HPDE6-E6E7 (cell line): ENCODE results near the gene LCP1.

Experiments
- DNase-seq: peaks from one replicate; pipeline ENCODE4 v3.0.0; 2011; ENCODE audit warnings: missing footprints; ENCODE audit errors: extremely low spot score

Gene LCP1

DNA sequence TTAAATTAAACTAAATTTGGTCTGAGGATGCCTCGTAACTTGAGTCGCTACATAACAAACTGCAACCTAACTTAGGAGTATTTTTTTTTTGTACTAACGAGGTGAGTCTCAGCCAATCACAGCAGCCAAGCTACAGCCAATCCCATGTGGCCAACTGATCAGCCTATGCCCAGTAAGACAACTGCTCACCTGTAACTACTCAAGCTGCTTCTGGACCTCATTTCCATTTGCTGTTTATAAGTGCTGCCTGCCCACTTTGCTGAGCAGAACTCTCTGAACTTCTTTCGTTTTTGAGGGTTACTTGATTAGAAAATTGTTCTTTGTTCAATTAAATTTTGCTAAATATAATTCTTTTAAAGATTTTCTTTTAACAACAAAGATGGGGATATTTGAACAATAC, 81.0 kb downstream of the LCP1 start:
- no peak for DNase-seq

DNA sequence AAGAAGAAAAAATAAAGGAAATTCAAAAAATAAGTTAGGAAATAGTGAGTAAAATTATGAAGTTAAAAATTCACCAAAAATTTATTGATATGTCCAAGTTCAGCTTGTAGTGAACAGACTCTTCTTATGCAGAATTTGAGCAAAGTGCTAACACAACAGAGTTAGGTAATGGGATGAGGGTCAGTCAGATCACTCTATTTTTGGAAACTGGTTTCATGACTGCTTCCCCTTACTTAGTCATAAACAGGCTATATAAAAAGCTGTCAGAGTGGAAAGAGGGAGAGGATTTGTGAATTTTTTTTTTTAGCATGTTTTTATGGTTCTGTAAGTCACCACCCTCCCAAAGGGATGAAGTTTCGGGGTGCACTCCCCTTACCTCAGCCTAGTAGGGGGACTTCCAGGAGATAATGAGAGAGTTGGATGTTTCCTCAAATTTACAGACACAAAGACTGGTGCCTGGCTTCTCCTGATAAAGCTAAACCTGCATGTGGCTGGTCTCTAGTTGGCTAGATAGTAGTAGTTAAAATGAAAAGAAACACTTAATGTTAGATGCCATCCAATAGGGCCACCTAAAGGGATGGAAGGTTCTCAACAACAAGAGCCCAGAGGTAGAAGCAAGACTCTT, 81.7 kb downstream of the LCP1 start:
- DNase-seq: no peak

DNA sequence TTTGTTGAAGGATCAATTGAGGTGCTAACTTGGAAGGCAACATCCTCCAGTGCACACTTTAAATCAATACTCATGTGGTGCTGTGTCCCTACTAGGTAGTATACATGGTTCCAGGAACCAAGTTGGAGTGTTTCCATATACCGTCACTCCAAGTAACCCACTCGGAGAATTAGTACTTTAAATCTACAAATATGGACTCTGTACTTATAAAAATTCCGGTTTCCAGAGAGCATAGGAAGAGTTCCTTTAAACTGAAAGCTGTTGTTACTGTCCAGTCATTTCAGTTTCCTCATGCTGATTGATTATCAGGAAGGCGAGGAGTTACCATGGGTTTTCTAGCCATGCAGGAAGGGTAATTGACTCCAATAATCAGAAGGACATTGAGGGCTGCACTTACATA, 84.3 kb downstream of the LCP1 start:
- no peak for DNase-seq

DNA sequence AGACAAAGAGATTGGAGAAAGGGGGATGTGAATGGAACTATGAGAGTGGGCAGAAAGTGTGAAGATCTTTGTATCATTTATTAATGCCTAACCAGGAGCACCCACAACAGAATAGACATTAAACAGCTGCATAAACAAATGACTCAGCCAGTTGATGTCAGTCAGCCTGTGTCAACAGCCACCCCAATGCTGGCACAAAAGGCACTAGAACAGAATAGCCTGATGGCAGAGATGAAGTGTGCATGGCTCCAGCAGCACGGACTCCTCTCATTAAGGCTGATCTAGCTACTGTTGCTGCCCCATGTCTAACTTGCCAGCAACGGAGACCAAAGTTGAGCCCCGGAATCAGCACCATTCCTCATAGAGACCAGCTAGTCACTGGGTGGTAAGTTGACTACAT, 85.0 kb downstream of the LCP1 start:
- DNase-seq: no peak

DNA sequence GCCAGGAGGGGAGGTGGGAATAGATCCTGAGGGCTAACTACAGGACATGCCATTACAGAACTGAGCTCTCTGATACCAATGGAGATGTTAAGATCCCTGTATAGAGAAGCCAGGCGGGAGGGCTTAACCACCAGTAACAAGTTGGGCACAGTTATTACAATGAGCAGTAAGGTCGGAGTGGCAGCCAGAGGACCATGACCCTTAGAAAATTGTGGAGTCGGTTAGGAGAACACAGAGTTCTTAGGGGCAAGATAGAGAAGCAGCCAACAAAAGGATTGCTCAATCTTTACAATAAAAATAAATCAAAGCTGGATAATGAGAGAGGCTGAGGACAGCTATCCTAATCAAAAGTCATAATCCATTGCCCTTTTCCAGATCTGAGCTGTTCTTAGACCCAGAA, 87.5 kb downstream of the LCP1 start:
- DNase-seq: no peak

DNA sequence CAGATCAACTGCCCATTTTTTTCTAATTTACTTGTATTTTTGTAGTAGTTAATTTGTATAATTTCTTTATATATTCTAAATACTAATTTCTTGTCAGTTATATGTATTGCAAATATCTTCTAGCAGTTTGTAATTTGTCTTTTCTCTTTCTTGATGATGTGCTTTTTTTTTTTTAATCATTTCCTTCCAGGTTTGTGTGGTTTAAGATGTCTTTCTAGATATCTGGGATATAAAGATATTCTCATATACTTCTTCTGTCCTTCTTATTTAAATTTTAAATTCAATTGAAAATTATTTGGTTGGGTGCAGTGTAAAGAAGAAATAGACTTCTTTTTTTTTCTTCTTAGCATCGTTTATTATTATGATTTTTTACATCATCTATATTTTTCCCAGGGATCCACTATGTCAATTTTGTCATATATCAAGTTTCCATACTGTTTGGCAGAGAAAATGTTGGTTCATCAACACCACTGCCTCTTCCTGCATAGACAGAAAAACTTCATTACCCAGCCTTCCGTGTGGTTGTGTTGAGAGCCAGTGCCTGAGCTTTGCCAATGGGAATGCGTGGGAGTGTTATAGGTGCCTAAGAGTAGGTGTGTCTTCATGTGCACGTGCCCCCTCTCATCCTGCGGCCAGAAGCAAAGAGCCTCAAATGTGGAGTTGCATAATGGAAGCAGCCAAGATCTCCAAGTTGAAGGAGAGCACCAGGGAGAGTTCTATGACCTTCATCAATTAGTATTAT, 93.0 kb downstream of the LCP1 start:
- DNase-seq: no peak

DNA sequence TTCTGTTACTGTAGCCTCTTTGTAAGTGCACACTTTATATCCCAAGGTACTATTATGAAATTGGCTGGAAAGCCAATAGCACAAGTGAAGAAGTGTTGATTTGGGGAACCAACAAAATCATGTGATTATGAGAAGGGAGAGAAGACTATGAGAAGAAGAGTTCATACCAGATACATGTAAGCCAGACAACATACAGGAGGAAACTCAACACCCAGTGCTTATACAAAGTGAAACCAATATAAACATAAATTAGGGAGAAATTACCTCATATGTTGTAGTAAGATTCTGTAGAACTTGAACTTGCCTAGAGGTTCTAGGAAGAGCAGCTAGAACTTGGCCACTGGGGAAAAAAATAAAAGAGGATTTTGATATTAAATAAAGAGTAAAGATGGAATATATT, 94.5 kb downstream of the LCP1 start:
- DNase-seq: no peak

DNA sequence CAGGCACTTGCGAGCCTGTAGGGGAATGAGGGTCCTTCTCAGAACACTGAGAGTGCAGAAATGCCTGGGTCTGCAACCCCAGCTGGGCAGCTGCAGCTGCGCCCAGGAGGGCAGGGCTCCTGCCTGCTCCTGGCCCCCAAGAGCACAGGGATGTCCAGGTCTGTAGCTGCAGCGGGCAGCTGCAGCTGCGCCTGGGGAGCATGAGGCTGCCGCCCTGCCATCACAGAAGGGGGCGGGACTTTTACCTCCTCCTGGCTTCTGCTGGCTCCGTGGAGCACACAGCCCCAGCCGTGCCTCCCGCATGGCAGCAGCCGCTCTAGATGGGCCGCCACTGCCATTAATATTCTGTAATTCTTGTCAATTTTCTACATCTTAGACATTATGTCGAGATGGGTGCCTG, 95.0 kb downstream of the LCP1 start:
- DNase-seq: no peak

DNA sequence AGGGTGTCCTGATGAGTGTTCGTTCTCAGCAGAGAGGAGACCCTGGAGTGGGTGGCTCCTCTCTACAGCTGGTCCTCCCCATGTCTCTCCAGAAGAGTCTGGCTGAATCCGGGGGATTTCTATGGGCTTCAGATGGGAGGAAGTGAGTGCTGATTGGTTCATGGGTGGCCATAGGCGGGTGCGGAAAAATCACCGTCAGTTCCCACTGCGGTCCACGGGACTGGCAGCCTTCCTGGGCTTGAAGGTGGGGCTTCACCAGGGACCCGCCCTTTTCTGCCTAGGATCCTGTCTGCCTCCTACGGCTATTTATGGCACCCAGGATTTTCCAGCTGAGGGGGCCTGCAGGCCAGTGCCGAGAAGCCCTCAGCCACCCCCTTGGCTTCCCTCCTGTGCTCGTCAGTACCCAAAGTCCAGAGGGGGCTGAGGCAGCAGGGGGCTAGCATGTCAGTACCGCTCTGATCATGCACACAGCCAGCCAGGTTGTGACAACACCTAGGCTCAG, 95.5 kb downstream of the LCP1 start:
- no peak for DNase-seq

DNA sequence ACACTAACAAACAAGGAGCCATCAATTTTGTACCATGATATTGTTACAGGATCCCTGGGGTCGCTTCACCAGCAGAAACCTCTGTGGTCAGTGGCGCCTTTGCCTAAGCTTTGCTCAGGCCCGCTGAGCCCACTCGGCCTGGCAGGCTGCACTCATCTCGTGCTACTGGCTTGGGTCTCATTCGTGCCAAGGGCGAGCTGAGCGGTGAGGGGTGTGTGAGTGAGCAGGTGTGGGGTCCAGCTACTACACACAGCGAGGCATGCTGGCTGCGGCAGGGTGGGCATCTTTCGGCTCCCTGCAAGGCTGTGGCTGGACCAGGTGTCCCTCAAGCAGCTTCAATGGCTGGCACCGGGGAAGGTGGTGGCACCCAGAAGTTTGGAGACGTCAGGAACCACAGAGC, 96.2 kb downstream of the LCP1 start:
- DNase-seq: no peak

DNA sequence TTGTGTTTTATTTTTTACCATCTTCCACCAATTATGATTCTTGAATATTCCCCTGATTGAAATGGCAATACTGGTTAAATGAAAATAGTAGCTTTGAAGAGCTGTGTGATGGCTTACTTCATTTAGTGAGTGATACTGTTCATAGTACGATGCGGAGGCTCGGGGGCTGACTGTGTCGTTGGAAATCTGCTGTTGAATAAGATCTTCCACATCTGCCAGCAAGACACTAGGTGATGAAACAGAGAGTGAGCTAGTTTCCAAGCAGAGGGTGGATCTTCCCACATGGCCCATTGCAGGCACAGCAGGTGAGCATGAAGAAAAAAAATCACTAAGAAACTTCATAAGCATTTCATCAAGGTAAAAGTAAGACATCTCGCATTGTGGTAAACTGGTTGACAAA, 99.7 kb downstream of the LCP1 start:
- no peak for DNase-seq

DNA sequence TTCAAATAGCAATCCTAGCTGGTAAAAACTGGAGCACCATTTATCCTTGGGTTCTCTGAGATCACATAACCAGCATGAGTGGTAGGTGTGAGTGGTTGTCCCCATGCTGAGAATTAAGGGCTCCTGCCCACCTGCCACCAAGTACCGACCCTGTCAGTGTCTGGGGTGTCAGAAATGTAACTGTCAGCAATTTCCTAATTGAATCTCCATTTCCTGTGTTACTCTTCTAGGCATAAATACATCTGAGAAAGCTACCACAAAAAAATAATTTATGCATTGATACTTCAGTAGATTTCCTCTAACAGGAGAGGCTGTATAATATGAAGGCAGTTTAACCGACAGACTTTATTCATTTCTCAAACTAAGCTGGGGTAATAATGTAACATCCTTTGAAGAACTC, 102.2 kb downstream of the LCP1 start:
- no peak for DNase-seq

DNA sequence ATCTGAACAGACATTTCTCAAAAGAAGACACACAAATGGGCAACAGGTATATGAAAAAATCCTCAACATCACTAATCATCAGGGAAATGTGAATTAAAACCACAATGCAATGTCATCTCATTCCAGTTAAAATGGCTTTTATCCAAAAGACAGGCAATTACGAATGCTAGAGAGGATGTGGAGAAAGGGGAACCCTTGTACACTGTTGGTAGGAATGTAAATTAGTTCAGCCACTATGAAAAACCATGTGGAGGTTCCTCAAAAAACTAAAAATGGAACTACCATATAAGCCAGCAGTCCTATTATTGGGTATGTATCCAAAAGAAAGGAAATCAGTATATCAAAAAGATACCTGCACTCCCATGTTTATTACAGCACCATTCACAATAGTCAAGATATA, 104.7 kb downstream of the LCP1 start:
- DNase-seq: no peak

DNA sequence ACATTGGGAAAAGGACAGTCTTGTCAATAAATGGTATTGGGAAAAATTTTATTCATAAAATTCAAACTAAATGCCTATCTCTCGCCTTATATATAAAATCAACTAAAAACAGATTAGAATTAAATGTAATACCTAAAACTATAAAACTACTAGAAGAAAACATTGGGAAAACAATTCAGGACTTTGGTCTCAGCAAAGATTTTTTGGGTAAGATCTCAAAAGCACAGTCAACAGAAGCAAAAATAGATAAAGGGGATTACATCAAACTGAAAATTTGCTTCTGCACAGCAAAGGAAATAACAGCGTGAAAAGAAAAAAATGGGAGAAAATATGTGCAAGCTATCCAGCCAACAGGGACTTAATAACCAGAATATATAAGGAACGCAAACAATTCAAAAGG, 105.2 kb downstream of the LCP1 start:
- DNase-seq: no peak
